Gastrocnemius medialis (tissue), 4 donors: Measurements from ENCODE around the gene ACIN1. TPM values are rescaled to one million over a fixed set of nuclear protein-coding genes. Genes with fewer than 3 reads are reported as not detected.

ENCODE experiments used
- ATAC-seq, 2 donors: fragments of 150-250 bp; one replicate each; pipeline ENCODE4 v1.9.1; 2016
- DNase-seq, 2 donors: peaks; one replicate each; pipeline ENCODE4 v3.0.0-alpha.2; 2019
- H3K27ac ChIP-seq, 4 donors: fragments of 200-600 bp; sonication (generic); 1 replicate in 1 of 4; 2 replicates in 3 of 4; pipeline ENCODE4 v1.5.1; 2016 to 2018; ENCODE audit warnings: mild to moderate bottlenecking in 2 of 4, moderate library complexity in 1 of 4
- H3K27me3 ChIP-seq, 3 donors: fragments of 200-600 bp; sonication (generic) in 2 of 3; 1 replicate in 1 of 3; 2 replicates in 2 of 3; pipeline versions ENCODE4 v1.5.1 to v1.6.0; 2016 to 2019; ENCODE audit warnings: mild to moderate bottlenecking in 1 of 3, moderate library complexity in 1 of 3
- H3K36me3 ChIP-seq, 2 donors: fragments of 200-600 bp; sonication (generic) in 1 of 2; one replicate each; pipeline ENCODE4 v1.5.1; 2017 to 2018
- H3K4me1 ChIP-seq, 2 donors: fragments of 200-600 bp; sonication (generic) in 1 of 2; one replicate each; pipeline ENCODE4 v1.5.1; 2016 to 2017; ENCODE audit warnings: mild to moderate bottlenecking in 2 of 2
- H3K4me3 ChIP-seq, 4 donors: fragments of 200-600 bp; sonication (generic) in 3 of 4; 1 replicate in 1 of 4; 2 replicates in 3 of 4; pipeline ENCODE4 v1.5.1; 2016 to 2019; ENCODE audit warnings: mild to moderate bottlenecking in 2 of 4
- H3K9me3 ChIP-seq, 3 donors: fragments of 200-600 bp; sonication (generic) in 2 of 3; 1 replicate in 1 of 3; 2 replicates in 2 of 3; pipeline ENCODE4 v1.5.1; 2016 to 2019
- CTCF ChIP-seq, 5 experiments: fragments of 450-650 bp in 3 of 5; fragments of 200-600 bp in 2 of 5; sonication (generic) in 2 of 5; IDR thresholded peaks in 4 of 5; conservative IDR thresholded peaks in 1 of 5; 1 replicate in 4 of 5; 2 replicates in 1 of 5; pipeline ENCODE4 v1.5.1; 2016 to 2019; ENCODE audit warnings: antibody characterized with exemption in 5 of 5, mild to moderate bottlenecking in 3 of 5, moderate library complexity in 3 of 5
- POLR2A ChIP-seq, 2 donors: fragments of 450-650 bp; IDR thresholded peaks; one replicate each; pipeline ENCODE4 v1.6.1; 2017; ENCODE audit warnings: antibody characterized with exemption in 2 of 2, mild to moderate bottlenecking in 2 of 2, moderate library complexity in 2 of 2
- in situ Hi-C, 4 donors: fragments of 200-750 bp; cut with MboI; loops; one replicate each; pipeline versions ENCODE4 v1.15.0 to v1.8.0; 2017; ENCODE audit warnings: low sequenced_read_pairs in 4 of 4
- intact Hi-C: fragments of 100-400 bp; cut with DNase I; formaldehyde crosslinking; loops from one replicate; pipeline ENCODE4 v1.15.1; 2023; ENCODE audit warnings: low total_unique reads
- total RNA-seq, 4 donors: library from RNA; depleted of rRNA; stranded (reverse); fragments of >200 nt; gene quantifications; one replicate each; pipeline versions ENCODE4 v1.1.0 to v1.2.3, GENCODE V29; 2016

The ACIN1 gene
- total RNA-seq, 4 donors from 2014 or later: 61.9 to 74.8 (median 70.6) TPM

DNA sequence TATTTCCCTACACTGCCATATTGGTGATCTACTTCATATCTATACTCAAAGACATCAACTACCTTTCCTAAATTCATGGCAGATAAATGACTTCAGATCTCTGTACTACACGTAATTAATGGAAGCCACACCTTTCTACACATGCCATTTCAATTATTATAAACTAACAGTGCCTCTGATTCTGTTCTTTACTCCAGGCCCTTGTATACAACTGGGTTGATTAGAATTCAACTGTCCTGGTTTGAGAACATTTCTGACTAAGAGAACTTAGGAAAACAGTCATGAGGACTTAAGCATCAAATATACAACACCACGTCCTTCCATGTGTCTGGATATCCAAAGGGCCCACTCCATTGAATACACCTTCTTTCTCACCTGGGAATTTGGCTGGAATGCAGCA lies 1.8 kb downstream of the ACIN1 start:
- Histone ChIP-seq H3K4me3 (peak overlapping the region in 2 of 4 donors; percentile 0 to 79), H3K4me1 (peaks cover 27 to 32% of the 10 kb centered on the region in 2 donors)

DNA sequence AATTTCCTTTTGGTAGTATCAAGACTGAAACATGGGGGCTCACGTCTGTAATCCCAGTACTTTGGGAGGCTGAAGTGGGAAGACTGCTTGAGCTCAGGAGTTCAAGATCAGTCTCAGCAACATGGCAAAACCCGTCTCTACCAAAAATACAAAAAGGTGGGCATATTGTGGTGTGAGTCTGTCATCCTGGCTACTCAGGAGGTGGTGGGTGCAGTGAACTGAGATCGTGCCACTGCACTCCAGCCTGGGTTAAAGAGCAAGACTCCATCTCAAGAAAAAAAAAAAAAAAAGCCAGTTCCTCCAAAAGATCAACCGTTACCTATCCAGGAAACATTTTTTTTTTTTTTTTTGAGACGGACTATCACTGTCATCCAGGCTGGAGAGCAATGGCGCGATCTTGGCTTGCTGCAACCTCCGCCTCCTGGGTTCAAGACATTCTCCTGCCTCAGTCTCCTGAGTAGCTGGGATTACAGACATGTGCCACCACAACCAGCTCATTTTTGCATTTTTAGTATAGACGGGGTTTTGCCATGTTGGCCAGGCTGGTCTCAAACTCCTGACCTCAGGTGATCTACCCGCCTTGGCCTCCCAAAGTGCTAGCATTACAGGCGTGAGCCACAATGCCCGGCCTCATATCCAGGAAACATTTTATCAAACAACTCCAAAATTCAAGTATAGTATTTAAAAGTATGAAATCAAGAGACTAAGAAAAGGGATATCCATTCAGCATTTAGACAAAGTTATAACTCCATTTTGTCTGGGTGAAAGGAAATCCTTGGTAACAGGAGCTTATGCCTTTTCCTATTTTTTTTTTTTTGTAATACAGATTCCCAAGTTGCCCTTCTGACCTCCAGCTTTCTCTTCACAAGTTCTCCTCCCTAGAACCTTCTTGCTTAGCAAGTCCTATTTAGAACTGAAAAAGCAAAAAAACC lies 3.4 kb downstream of the ACIN1 start:
- TF ChIP-seq POLR2A (IDR thresholded peaks at IDR 0.05): no peak
- no peak for TF ChIP-seq CTCF (IDR thresholded peaks at IDR 0.05 in 4 of 5, conservative IDR thresholded peaks at IDR 0.05 in 1 of 5)
- no peak for DNase-seq
- H3K4me3 ChIP-seq: no peak overlapping the region
- peaks cover 18 to 19% of the 10 kb centered on the region in 2 donors for H3K4me1 ChIP-seq
- H3K9me3 ChIP-seq: no peaks in the 10 kb centered on the region
- H3K36me3 ChIP-seq: peaks cover 0 to 57% of the 10 kb centered on the region in 2 donors
- intact Hi-C loops: no loop called here
- no peak for ATAC-seq
- H3K27ac ChIP-seq: no peak overlapping the region
- H3K27me3 ChIP-seq: no peaks in the 10 kb centered on the region
- in situ Hi-C loops: no loop called here

More for the DNA sequence above, 1.8 kb downstream of the ACIN1 start:
- DNase-seq: no peak
- TF ChIP-seq POLR2A (IDR thresholded peaks at IDR 0.05): no peak
- no peak for TF ChIP-seq CTCF (IDR thresholded peaks at IDR 0.05 in 4 of 5, conservative IDR thresholded peaks at IDR 0.05 in 1 of 5)
- Histone ChIP-seq H3K9me3 (no peaks in the 10 kb centered on the region), H3K27ac (peak overlapping the region in 2 of 4 donors; percentile 97 to 100), H3K27me3 (no peaks in the 10 kb centered on the region), H3K36me3 (peaks cover 0 to 56% of the 10 kb centered on the region in 2 donors)
- intact Hi-C loops (no loop called here), in situ Hi-C loops (no loop called here)
- no peak for ATAC-seq

DNA sequence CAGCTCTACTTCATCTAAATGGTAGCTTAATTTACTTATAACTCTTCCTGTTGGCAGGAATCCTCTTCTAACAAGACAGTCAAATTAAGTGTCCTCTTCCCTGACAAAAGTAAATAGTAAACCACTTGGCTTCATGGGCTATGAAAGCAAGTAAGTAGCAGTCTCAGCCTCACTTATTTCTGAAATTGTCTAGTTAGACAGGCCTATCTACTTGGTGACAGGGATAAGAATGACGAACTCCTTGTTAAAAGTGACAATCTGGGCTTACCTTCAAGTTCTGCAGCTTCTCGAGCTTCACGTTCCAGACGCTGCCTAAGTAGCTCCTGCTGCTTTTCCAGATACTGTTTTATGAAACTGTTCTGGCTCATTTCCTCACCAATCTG lies 4.7 kb downstream of the ACIN1 start:
- intact Hi-C loops: no loop called here
- in situ Hi-C loops: no loop called here
- peaks cover 16% of the 10 kb centered on the region in 2 donors for H3K4me1 ChIP-seq

GRCh38 chr14:23089498-23090253 lies 5.3 kb downstream of the ACIN1 start:
- Histone ChIP-seq H3K4me3 (no peak overlapping the region), H3K27me3 (no peaks in the 10 kb centered on the region), H3K9me3 (no peaks in the 10 kb centered on the region), H3K4me1 (peaks cover 16% of the 10 kb centered on the region in 2 donors), H3K27ac (no peak overlapping the region), H3K36me3 (peaks cover 0 to 75% of the 10 kb centered on the region in 2 donors)
- intact Hi-C loops: no loop called here
- in situ Hi-C loops: no loop called here
- TF ChIP-seq POLR2A (IDR thresholded peaks at IDR 0.05) (no peak), CTCF (IDR thresholded peaks at IDR 0.05 in 4 of 5, conservative IDR thresholded peaks at IDR 0.05 in 1 of 5) (no peak)
- ATAC-seq: no peak
- no peak for DNase-seq

More for the DNA sequence above, 4.7 kb downstream of the ACIN1 start:
- DNase-seq: no peak
- no peak overlapping the region for H3K4me3 ChIP-seq
- no peaks in the 10 kb centered on the region for H3K9me3 ChIP-seq
- no peaks in the 10 kb centered on the region for H3K27me3 ChIP-seq
- H3K36me3 ChIP-seq: peaks cover 0 to 70% of the 10 kb centered on the region in 2 donors
- no peak overlapping the region for H3K27ac ChIP-seq
- TF ChIP-seq CTCF (IDR thresholded peaks at IDR 0.05 in 4 of 5, conservative IDR thresholded peaks at IDR 0.05 in 1 of 5): no peak
- ATAC-seq: no peak
